Breast epithelium (tissue), 4 donors: ENCODE measurements around the gene TEX264. TPM values are rescaled to one million over a fixed set of nuclear protein-coding genes. Genes with fewer than 3 reads are reported as not detected.

Experiments used
- DNase-seq, 2 donors: peaks; one replicate each; pipeline ENCODE4 v3.0.0-alpha.2; 2019; ENCODE audit warnings: low spot score in 2 of 2
- H3K27ac ChIP-seq, 2 donors: fragments of 200-600 bp; sonication (generic) in 1 of 2; one replicate each; pipeline ENCODE4 v1.5.1; 2016 to 2019; ENCODE audit warnings: mild to moderate bottlenecking in 1 of 2
- H3K27me3 ChIP-seq, 2 donors: fragments of 200-600 bp; sonication (generic) in 1 of 2; one replicate each; pipeline versions ENCODE4 v1.5.1 to v1.6.0; 2017 to 2019; ENCODE audit warnings: control low read depth in 1 of 2, mild to moderate bottlenecking in 1 of 2
- H3K36me3 ChIP-seq: fragments of 200-600 bp; one replicate; pipeline ENCODE4 v1.5.1; 2019
- H3K4me1 ChIP-seq, 2 donors: fragments of 200-600 bp; sonication (generic); one replicate each; pipeline ENCODE4 v1.5.1; 2016 to 2019; ENCODE audit warnings: control low read depth in 1 of 2
- H3K4me3 ChIP-seq, 3 donors: fragments of 200-600 bp; sonication (generic); 1 replicate in 2 of 3; 2 replicates in 1 of 3; pipeline ENCODE4 v1.5.1; 2016 to 2019; ENCODE audit warnings: mild to moderate bottlenecking in 3 of 3, moderate library complexity in 2 of 3
- H3K9me3 ChIP-seq, 2 donors: fragments of 200-600 bp; sonication (generic) in 1 of 2; one replicate each; pipeline ENCODE4 v1.5.1; 2016 to 2019; ENCODE audit warnings: control low read depth in 1 of 2
- CTCF ChIP-seq, 3 donors: fragments of 450-650 bp; IDR thresholded peaks; one replicate each; pipeline ENCODE4 v1.5.1; 2016 to 2017; ENCODE audit warnings: antibody characterized with exemption in 3 of 3, mild to moderate bottlenecking in 3 of 3, moderate library complexity in 3 of 3
- POLR2A ChIP-seq: fragments of 450-650 bp; IDR thresholded peaks from one replicate; pipeline ENCODE4 v1.6.1; 2016; ENCODE audit warnings: antibody characterized with exemption, mild to moderate bottlenecking, moderate library complexity
- POLR2AphosphoS5 ChIP-seq, 3 donors: sonication (generic); formaldehyde crosslinking; IDR thresholded peaks; one replicate each; pipeline ENCODE4 v1.6.1; 2017; ENCODE audit warnings: antibody characterized with exemption in 3 of 3
- intact Hi-C: fragments of 100-400 bp; cut with DNase I; formaldehyde crosslinking; loops from one replicate; pipeline ENCODE4 v1.15.1; 2023; ENCODE audit warnings: low total_unique reads
- total RNA-seq, 3 donors: library from RNA; depleted of rRNA; stranded (reverse); fragments of >200 nt; gene quantifications; one replicate each; pipeline ENCODE4 v1.1.0, GENCODE V29; 2016

Gene TEX264
- total RNA-seq, 3 donors from 2014 or later: 55.7 to 94.3 (median 80.5) TPM

GRCh38 chr3:51711352-51712037 is 40.4 kb downstream of the TEX264 start:
- no peaks in the 10 kb centered on the region for H3K36me3 ChIP-seq
- H3K27me3 ChIP-seq: no peaks in the 10 kb centered on the region
- intact Hi-C loops: no loop called here
- H3K4me3 ChIP-seq: no peak overlapping the region
- H3K4me1 ChIP-seq: no peaks in the 10 kb centered on the region
- peak in 1 of 2 donors; percentile 12 for DNase-seq
- H3K9me3 ChIP-seq: no peaks in the 10 kb centered on the region
- H3K27ac ChIP-seq: no peak overlapping the region
- TF ChIP-seq POLR2A (no peak), POLR2AphosphoS5 (IDR thresholded peaks at IDR 0.05) (no peak), CTCF (IDR thresholded peaks at IDR 0.05) (no peak)

GRCh38 chr3:51712038-51712420 is 41.0 kb downstream of the TEX264 start:
- no peaks in the 10 kb centered on the region for H3K9me3 ChIP-seq
- TF ChIP-seq CTCF (IDR thresholded peaks at IDR 0.05) (no peak), POLR2A (no peak), POLR2AphosphoS5 (IDR thresholded peaks at IDR 0.05) (no peak)
- no peaks in the 10 kb centered on the region for H3K36me3 ChIP-seq
- H3K27ac ChIP-seq: no peak overlapping the region
- H3K4me3 ChIP-seq: no peak overlapping the region
- intact Hi-C loops: no loop called here
- H3K27me3 ChIP-seq: no peaks in the 10 kb centered on the region
- DNase-seq: peak in 1 of 2 donors; percentile 20
- H3K4me1 ChIP-seq: no peaks in the 10 kb centered on the region

- Histone ChIP-seq H3K4me3 (no peak overlapping the region), H3K27ac (no peak overlapping the region), H3K27me3 (no peaks in the 10 kb centered on the region), H3K4me1 (no peaks in the 10 kb centered on the region), H3K9me3 (no peaks in the 10 kb centered on the region), H3K36me3 (no peaks in the 10 kb centered on the region)
- intact Hi-C loops: no loop called here
- no peak for DNase-seq
- TF ChIP-seq POLR2A (no peak), CTCF (IDR thresholded peaks at IDR 0.05) (no peak), POLR2AphosphoS5 (IDR thresholded peaks at IDR 0.05) (no peak)
These were observed 41.5 kb downstream of the TEX264 start for GRCh38 chr3:51712511-51712931.

GRCh38 chr3:51712963-51713362 is 41.9 kb downstream of the TEX264 start:
- Histone ChIP-seq H3K4me3 (no peak overlapping the region), H3K4me1 (no peaks in the 10 kb centered on the region), H3K27me3 (no peaks in the 10 kb centered on the region), H3K36me3 (no peaks in the 10 kb centered on the region), H3K27ac (no peak overlapping the region), H3K9me3 (no peaks in the 10 kb centered on the region)
- DNase-seq: no peak
- intact Hi-C loops: no loop called here
- TF ChIP-seq POLR2AphosphoS5 (IDR thresholded peaks at IDR 0.05) (no peak), POLR2A (no peak), CTCF (IDR thresholded peaks at IDR 0.05) (no peak)

- H3K4me3 ChIP-seq: no peak overlapping the region
- no peak for DNase-seq
- no peaks in the 10 kb centered on the region for H3K36me3 ChIP-seq
- no peaks in the 10 kb centered on the region for H3K27me3 ChIP-seq
- no peaks in the 10 kb centered on the region for H3K4me1 ChIP-seq
- no peaks in the 10 kb centered on the region for H3K9me3 ChIP-seq
- TF ChIP-seq POLR2AphosphoS5 (IDR thresholded peaks at IDR 0.05): no peak
- TF ChIP-seq CTCF (IDR thresholded peaks at IDR 0.05): no peak
- no peak for TF ChIP-seq POLR2A
- H3K27ac ChIP-seq: no peak overlapping the region
- intact Hi-C loops: no loop called here
These were observed 44.4 kb downstream of the TEX264 start for GRCh38 chr3:51715231-51715976.
